HEK293T (cell line): ENCODE results near the gene EPHA7.

Experiments
- ARNT ChIP-seq: fragments of 450-650 bp; IDR thresholded peaks from 2 replicates; pipeline ENCODE4 v1.6.1; 2017; ENCODE audit warnings: mild to moderate bottlenecking
- BHLHE40 ChIP-seq: fragments of 450-650 bp; IDR thresholded peaks from 2 replicates; pipeline ENCODE4 v1.6.1; 2016; ENCODE audit warnings: mild to moderate bottlenecking, moderate library complexity, borderline replicate concordance
- CTBP1 ChIP-seq: fragments of 450-650 bp; IDR thresholded peaks from 2 replicates; pipeline ENCODE4 v1.6.1; 2016; ENCODE audit warnings: borderline replicate concordance
- ELF4 ChIP-seq: fragments of 450-650 bp; IDR thresholded peaks from 2 replicates; pipeline ENCODE4 v1.6.1; 2017; ENCODE audit warnings: antibody characterized with exemption
- FOXA1 ChIP-seq: fragments of 450-650 bp; IDR thresholded peaks from 2 replicates; pipeline ENCODE4 v1.6.1; 2016; ENCODE audit warnings: mild to moderate bottlenecking
- FOXK2 ChIP-seq: fragments of 450-650 bp; IDR thresholded peaks from 2 replicates; pipeline ENCODE4 v1.6.1; 2016; ENCODE audit warnings: mild to moderate bottlenecking
- FOXM1 ChIP-seq: fragments of 450-650 bp; IDR thresholded peaks from 2 replicates; pipeline ENCODE4 v1.6.1; 2017; ENCODE audit warnings: mild to moderate bottlenecking, borderline replicate concordance
- HDGF ChIP-seq: fragments of 450-650 bp; IDR thresholded peaks from 2 replicates; pipeline ENCODE4 v1.6.1; 2017; ENCODE audit warnings: antibody characterized with exemption, borderline replicate concordance
- L3MBTL2 ChIP-seq: fragments of 450-650 bp; conservative IDR thresholded peaks from 2 replicates; pipeline ENCODE4 v1.6.1; 2016; ENCODE audit warnings: mild to moderate bottlenecking
- LEF1 ChIP-seq: fragments of 450-650 bp; IDR thresholded peaks from 2 replicates; pipeline ENCODE4 v1.6.1; 2017; ENCODE audit warnings: mild to moderate bottlenecking, borderline replicate concordance
- NFRKB ChIP-seq: fragments of 450-650 bp; IDR thresholded peaks from 2 replicates; pipeline ENCODE4 v1.6.1; 2016; ENCODE audit warnings: mild to moderate bottlenecking, moderate library complexity
- SP1 ChIP-seq: fragments of 450-650 bp; IDR thresholded peaks from 2 replicates; pipeline ENCODE4 v1.6.1; 2017
- SUZ12 ChIP-seq: fragments of 450-650 bp; IDR thresholded peaks from 2 replicates; pipeline ENCODE4 v1.6.1; 2016; ENCODE audit warnings: mild to moderate bottlenecking
- TARDBP ChIP-seq: fragments of 450-650 bp; IDR thresholded peaks from 2 replicates; pipeline ENCODE4 v1.6.1; 2016

GRCh38 chr6:93235775-93236174 is 183.6 kb downstream of the EPHA7 start:
- TF ChIP-seq FOXA1 (no peak), ARNT (no peak), FOXM1 (no peak), HDGF (no peak), ELF4 (no peak), BHLHE40 (no peak), CTBP1 (no peak), SP1 (no peak), SUZ12 (no peak), LEF1 (no peak), FOXK2 (no peak), TARDBP (no peak), L3MBTL2 (no peak), NFRKB (no peak)
